Smooth muscle cell (in vitro differentiated cells): ENCODE data around the gene MMEL1. TPM values are rescaled to one million over a fixed set of nuclear protein-coding genes. Genes with fewer than 3 reads are reported as not detected.

Experiments
- DNase-seq: peaks from one replicate; lab custom pipeline; 2025; ENCODE audit not compliant: unreplicated experiment; lab: John Stamatoyannopoulos, UW
- H2AFZ ChIP-seq: fragments of 200-600 bp; sonication (generic); 2 replicates; pipeline ENCODE4 v1.6.0; 2016; ENCODE audit warnings: antibody characterized with exemption, low read depth, mild to moderate bottlenecking
- H3F3A ChIP-seq: fragments of 200-600 bp; sonication (generic); 2 replicates; pipeline ENCODE4 v1.6.0; 2017; ENCODE audit warnings: antibody characterized with exemption, low read depth
- H3K27ac ChIP-seq: fragments of 200-600 bp; sonication (generic); 2 replicates; pipeline ENCODE4 v1.5.1; 2016; ENCODE audit warnings: low read depth, mild to moderate bottlenecking
- H3K27me3 ChIP-seq: fragments of 200-600 bp; sonication (generic); 2 replicates; pipeline ENCODE4 v1.6.1; 2016; ENCODE audit warnings: low read depth, mild to moderate bottlenecking
- H3K36me3 ChIP-seq: fragments of 200-600 bp; sonication (generic); 2 replicates; pipeline ENCODE4 v1.5.1; 2016; ENCODE audit warnings: low read depth
- H3K4me1 ChIP-seq: fragments of 200-600 bp; sonication (generic); 2 replicates; pipeline ENCODE4 v1.5.1; 2016; ENCODE audit warnings: low read depth
- H3K4me2 ChIP-seq: fragments of 200-600 bp; sonication (generic); 2 replicates; pipeline ENCODE4 v1.6.0; 2016; ENCODE audit warnings: mild to moderate bottlenecking
- H3K4me3 ChIP-seq: fragments of 200-600 bp; sonication (generic); 2 replicates; pipeline ENCODE4 v1.5.1; 2016; ENCODE audit warnings: mild to moderate bottlenecking
- H3K79me2 ChIP-seq: fragments of 200-600 bp; sonication (generic); 2 replicates; pipeline ENCODE4 v1.6.0; 2016; ENCODE audit warnings: low read depth, mild to moderate bottlenecking
- H3K9ac ChIP-seq: fragments of 200-600 bp; sonication (generic); 2 replicates; pipeline ENCODE4 v1.6.0; 2016; ENCODE audit warnings: low read depth
- H3K9me3 ChIP-seq: fragments of 200-600 bp; sonication (generic); replicated peaks from 2 replicates; pipeline ENCODE4 v1.5.1; 2016; ENCODE audit warnings: low read depth
- H4K20me1 ChIP-seq: fragments of 200-600 bp; sonication (generic); 2 replicates; pipeline ENCODE4 v1.6.0; 2016; ENCODE audit warnings: low read depth
- WGBS: methylation state at CpG from one replicate; pipeline ENCODE4 v1.1.7; 2016; ENCODE audit warnings: low lambda C conversion rate; 5-methylcytosine and 5-hydroxymethylcytosine counted together
- polyA plus RNA-seq: library from polyadenylated mRNA; unstranded; fragments of >200 nt; fragmentation: Nextera tagmentation; extraction: Ambion mirVana; gene quantifications from 2 replicates; pipeline ENCODE4 v1.2.1, GENCODE V29; 2016
- total RNA-seq: library from RNA; depleted of rRNA; stranded (reverse); fragments of >200 nt; gene quantifications from 2 replicates; pipeline ENCODE4 v1.2.3, GENCODE V29; 2014
- TF ChIP-seq, protein P1 (sequence below): fragments of 200-600 bp; sonication (generic); IDR thresholded peaks from 2 replicates; pipeline ENCODE4 v1.5.1; 2017; ENCODE audit warnings: borderline replicate concordance, mild to moderate bottlenecking, antibody characterized with exemption; ENCODE audit not compliant: insufficient read depth, poor library complexity, severe bottlenecking

MMEL1 gene
- total and polyA plus RNA-seq, 2 experiments from 2014 or later, result 3.4 TPM; not detected in 1

DNA sequence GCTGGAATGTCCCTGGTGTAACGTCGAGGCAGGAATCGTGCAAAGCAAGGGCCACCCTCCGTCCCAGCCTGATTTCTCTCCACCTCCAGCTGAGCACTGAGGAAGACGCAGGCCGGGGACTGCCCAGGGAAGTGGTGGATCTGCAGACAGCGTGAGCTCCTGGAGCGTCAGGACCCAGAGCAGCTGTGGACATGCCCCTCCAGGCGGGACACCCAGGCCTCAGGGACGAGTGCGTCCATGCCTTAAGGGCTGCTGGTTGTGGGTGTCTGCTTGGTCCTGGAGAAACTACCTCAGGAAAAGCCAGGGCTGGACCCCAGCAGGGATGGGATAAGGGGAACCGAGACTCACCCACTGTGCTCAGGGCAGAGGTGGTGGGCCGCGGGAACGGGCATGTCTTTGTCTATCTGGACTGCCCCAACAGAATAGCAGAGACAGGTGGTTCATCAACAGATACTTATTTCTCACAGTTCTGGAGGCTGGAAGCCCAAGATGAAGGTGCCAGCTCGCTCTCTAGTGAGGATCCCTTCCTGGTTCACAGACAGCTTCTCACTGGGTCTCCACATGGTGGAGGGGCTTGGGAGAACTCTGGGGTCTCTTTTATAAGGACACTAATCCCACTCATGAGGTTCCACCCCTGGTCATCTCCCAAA lies 5.8 kb upstream of the MMEL1 start:
- Histone ChIP-seq H3K27me3 (no peaks in the 10 kb centered on the region), H3K4me1 (peaks cover 8% of the 10 kb centered on the region), H3F3A (no peaks in the 10 kb centered on the region), H3K4me3 (no peak overlapping the region), H3K27ac (no peak overlapping the region), H2AFZ (no peak overlapping the region), H3K79me2 (no peaks in the 10 kb centered on the region), H3K9ac (no peak overlapping the region), H3K36me3 (no peaks in the 10 kb centered on the region), H3K9me3 (no peaks in the 10 kb centered on the region), H4K20me1 (no peaks in the 10 kb centered on the region), H3K4me2 (no peak overlapping the region)
- DNase-seq, result no peak
- 78% methylated on average over 16 of the region's 16 CpGs for WGBS
- TF ChIP-seq, protein P1, sequence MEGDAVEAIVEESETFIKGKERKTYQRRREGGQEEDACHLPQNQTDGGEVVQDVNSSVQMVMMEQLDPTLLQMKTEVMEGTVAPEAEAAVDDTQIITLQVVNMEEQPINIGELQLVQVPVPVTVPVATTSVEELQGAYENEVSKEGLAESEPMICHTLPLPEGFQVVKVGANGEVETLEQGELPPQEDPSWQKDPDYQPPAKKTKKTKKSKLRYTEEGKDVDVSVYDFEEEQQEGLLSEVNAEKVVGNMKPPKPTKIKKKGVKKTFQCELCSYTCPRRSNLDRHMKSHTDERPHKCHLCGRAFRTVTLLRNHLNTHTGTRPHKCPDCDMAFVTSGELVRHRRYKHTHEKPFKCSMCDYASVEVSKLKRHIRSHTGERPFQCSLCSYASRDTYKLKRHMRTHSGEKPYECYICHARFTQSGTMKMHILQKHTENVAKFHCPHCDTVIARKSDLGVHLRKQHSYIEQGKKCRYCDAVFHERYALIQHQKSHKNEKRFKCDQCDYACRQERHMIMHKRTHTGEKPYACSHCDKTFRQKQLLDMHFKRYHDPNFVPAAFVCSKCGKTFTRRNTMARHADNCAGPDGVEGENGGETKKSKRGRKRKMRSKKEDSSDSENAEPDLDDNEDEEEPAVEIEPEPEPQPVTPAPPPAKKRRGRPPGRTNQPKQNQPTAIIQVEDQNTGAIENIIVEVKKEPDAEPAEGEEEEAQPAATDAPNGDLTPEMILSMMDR, result no peak

DNA sequence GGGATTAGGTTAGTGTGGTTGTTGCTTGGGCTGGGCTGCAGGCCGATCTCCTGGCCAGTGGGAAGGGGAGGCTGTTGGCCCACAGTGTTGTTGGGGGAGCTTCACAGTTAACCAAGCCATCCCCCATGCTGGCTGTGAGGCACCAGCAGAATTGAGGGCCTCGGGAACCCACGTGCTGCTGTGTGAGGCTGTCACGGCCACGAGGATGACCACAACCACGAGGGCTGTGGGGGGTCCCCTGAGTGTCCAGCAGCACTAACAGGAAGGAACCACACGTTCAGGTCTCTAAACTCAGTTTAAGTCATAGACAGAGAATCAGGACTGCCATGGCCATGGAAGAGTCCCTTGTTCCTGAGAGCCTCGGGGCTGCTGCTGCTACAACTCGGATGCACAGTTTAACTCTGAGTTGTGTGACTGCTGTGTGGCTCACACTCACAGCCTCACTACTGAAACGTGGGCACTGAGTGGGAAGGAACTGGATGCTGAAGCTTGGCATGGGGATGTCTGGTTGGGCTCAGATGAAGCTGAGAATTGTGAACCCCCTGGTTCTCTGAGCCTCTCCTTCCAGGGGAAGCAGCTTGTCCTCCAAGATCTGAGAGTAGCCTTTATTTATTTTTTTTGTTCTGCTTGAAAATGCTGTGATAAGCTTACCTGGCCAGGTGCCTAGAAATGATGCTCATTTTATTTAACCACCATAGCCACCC lies 4.8 kb upstream of the MMEL1 start:
- Histone ChIP-seq H3K79me2 (no peaks in the 10 kb centered on the region), H3K27ac (no peak overlapping the region), H3K4me3 (no peak overlapping the region), H3K36me3 (no peaks in the 10 kb centered on the region), H3K27me3 (no peaks in the 10 kb centered on the region), H3K9ac (no peak overlapping the region), H2AFZ (no peak overlapping the region), H3K9me3 (no peaks in the 10 kb centered on the region), H4K20me1 (no peaks in the 10 kb centered on the region), H3F3A (no peaks in the 10 kb centered on the region), H3K4me2 (no peak overlapping the region), H3K4me1 (peaks cover 8% of the 10 kb centered on the region)
- DNase-seq, result no peak
- TF ChIP-seq, protein P1, result no peak
- WGBS, result 78% methylated on average over 10 of the region's 10 CpGs

DNA sequence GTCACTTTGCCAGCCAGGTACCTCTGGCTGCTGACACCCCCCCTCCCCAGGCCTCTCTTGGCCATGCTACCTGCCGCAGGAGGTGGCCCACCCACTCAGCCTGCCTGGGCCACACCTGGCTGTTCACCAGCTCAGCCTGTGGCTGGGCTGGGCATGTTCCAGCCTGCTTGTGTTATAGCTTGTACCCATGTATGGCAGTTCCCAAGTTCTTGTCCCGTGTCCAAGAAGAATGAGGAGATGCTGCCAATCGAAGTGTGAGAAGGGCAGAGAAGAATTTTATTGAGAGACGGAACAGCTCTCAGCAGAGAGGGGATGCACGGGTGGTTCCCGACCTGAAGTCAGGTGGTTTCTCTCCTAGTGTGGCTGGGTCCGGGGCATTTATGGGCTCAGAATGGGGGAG lies 3.9 kb upstream of the MMEL1 start:
- H3K9ac ChIP-seq, result no peak overlapping the region
- WGBS, result 73% methylated on average over 7 of the region's 7 CpGs
- no peaks in the 10 kb centered on the region for H4K20me1 ChIP-seq
- H3K27me3 ChIP-seq, result no peaks in the 10 kb centered on the region
- no peaks in the 10 kb centered on the region for H3K36me3 ChIP-seq
- no peaks in the 10 kb centered on the region for H3K79me2 ChIP-seq
- H3K9me3 ChIP-seq, result no peaks in the 10 kb centered on the region
- TF ChIP-seq, protein P1, result no peak
- H3K4me2 ChIP-seq, result no peak overlapping the region
- no peaks in the 10 kb centered on the region for H3F3A ChIP-seq
- H2AFZ ChIP-seq, result no peak overlapping the region
- no peak for DNase-seq
- H3K4me1 ChIP-seq, result peaks cover 2% of the 10 kb centered on the region
- no peak overlapping the region for H3K4me3 ChIP-seq
- H3K27ac ChIP-seq, result no peak overlapping the region
